HEK293 (cell line): ENCODE data around the gene NSMCE1.

Source experiments
- CTCF ChIA-PET: fragments of 350-600 bp; formaldehyde crosslinking; extraction: SDS; loops from one replicate; lab custom pipeline; 2021; ENCODE audit warnings: antibody characterized with exemption; lab: Yijun Ruan, JAX
- POLR2A ChIA-PET: fragments of 300-600 bp; formaldehyde crosslinking; extraction: SDS; loops from one replicate; lab custom pipeline; 2020; ENCODE audit warnings: antibody characterized with exemption, inconsistent platforms; lab: Yijun Ruan, JAX
- H3K27ac ChIP-seq: fragments of 200-500 bp; sonication (Bioruptor generic); 2 replicates; pipeline ENCODE4 v1.5.1; 2014; ENCODE audit warnings: low read depth, low read length, control low read depth, inconsistent platforms; ENCODE audit errors: extremely low read depth
- H3K36me3 ChIP-seq, 2 experiments: fragments of 200-500 bp in 1 of 2; sonication (Bioruptor generic) in 1 of 2; 1 replicate in 1 of 2; 2 replicates in 1 of 2; pipeline ENCODE4 v1.5.1; 2014 to 2017; ENCODE audit warnings: inconsistent platforms in 2 of 2, low read length in 2 of 2; ENCODE audit not compliant: control insufficient read depth in 2 of 2, insufficient read depth in 1 of 2
- H3K4me1 ChIP-seq: fragments of 200-500 bp; sonication (Bioruptor generic); 2 replicates; pipeline ENCODE4 v1.5.1; 2014; ENCODE audit warnings: mild to moderate bottlenecking, low read length, inconsistent platforms; ENCODE audit not compliant: control insufficient read depth, insufficient read depth
- H3K4me3 ChIP-seq: 2 replicates; pipeline ENCODE4 v1.5.1; 2011; ENCODE audit warnings: low read depth, mild to moderate bottlenecking, control low read depth, low read length, moderate library complexity
- H3K9me3 ChIP-seq: fragments of 200-500 bp; sonication (Bioruptor generic); 2 replicates; pipeline ENCODE4 v1.5.1; 2014; ENCODE audit warnings: low read depth, low read length, inconsistent platforms; ENCODE audit not compliant: control insufficient read depth, insufficient read depth
- GLIS2 ChIP-seq: fragments of 450-650 bp; formaldehyde crosslinking; IDR thresholded peaks from 2 replicates; pipeline ENCODE4 v1.5.1; 2016; ENCODE audit warnings: missing biosample characterization, missing genetic modification characterization
- IKZF3 ChIP-seq: fragments of 450-650 bp; IDR thresholded peaks from 2 replicates; pipeline ENCODE4 v1.5.0; 2018; ENCODE audit warnings: missing biosample characterization, mild to moderate bottlenecking, missing genetic modification characterization, moderate library complexity
- KLF1 ChIP-seq: fragments of 450-650 bp; formaldehyde crosslinking; IDR thresholded peaks from 2 replicates; pipeline ENCODE4 v1.5.1; 2016; ENCODE audit warnings: missing biosample characterization, missing genetic modification characterization
- SALL2 ChIP-seq: fragments of 450-650 bp; formaldehyde crosslinking; IDR thresholded peaks from 2 replicates; pipeline ENCODE4 v1.5.0; 2017; ENCODE audit warnings: missing biosample characterization, mild to moderate bottlenecking, missing genetic modification characterization, borderline replicate concordance
- SETDB1 ChIP-seq: IDR thresholded peaks from one replicate; pipeline ENCODE4 v1.6.1; 2017; ENCODE audit warnings: mild to moderate bottlenecking, low read length, moderate library complexity, mixed read lengths; ENCODE audit not compliant: insufficient read length
- SP7 ChIP-seq: fragments of 450-650 bp; formaldehyde crosslinking; IDR thresholded peaks from 2 replicates; pipeline ENCODE4 v1.5.1; 2016; ENCODE audit warnings: missing biosample characterization, missing genetic modification characterization
- ZBTB48 ChIP-seq: fragments of 450-650 bp; formaldehyde crosslinking; IDR thresholded peaks from 2 replicates; pipeline ENCODE4 v1.5.1; 2016; ENCODE audit warnings: missing biosample characterization, missing genetic modification characterization
- ZFP3 ChIP-seq: fragments of 450-650 bp; formaldehyde crosslinking; IDR thresholded peaks from 2 replicates; pipeline ENCODE4 v1.5.1; 2016; ENCODE audit warnings: low read depth, missing biosample characterization, missing genetic modification characterization
- ZNF112 ChIP-seq: fragments of 450-650 bp; formaldehyde crosslinking; IDR thresholded peaks from 2 replicates; pipeline ENCODE4 v1.5.0; 2017; ENCODE audit warnings: missing biosample characterization, missing genetic modification characterization
- ZNF121 ChIP-seq: fragments of 450-650 bp; formaldehyde crosslinking; IDR thresholded peaks from 2 replicates; pipeline ENCODE4 v1.5.1; 2016; ENCODE audit warnings: missing biosample characterization, missing genetic modification characterization
- ZNF184 ChIP-seq: fragments of 450-650 bp; IDR thresholded peaks from 2 replicates; pipeline ENCODE4 v1.5.1; 2018; ENCODE audit warnings: missing biosample characterization, mild to moderate bottlenecking, missing genetic modification characterization
- ZNF394 ChIP-seq: fragments of 450-650 bp; formaldehyde crosslinking; IDR thresholded peaks from 2 replicates; pipeline ENCODE4 v1.5.1; 2016; ENCODE audit warnings: missing biosample characterization, missing genetic modification characterization, mild to moderate bottlenecking, moderate library complexity, borderline replicate concordance
- ZNF433 ChIP-seq: fragments of 450-650 bp; formaldehyde crosslinking; IDR thresholded peaks from 2 replicates; pipeline ENCODE4 v1.5.1; 2016; ENCODE audit warnings: missing biosample characterization, missing genetic modification characterization, low read depth
- ZNF654 ChIP-seq: fragments of 450-650 bp; formaldehyde crosslinking; IDR thresholded peaks from 2 replicates; pipeline ENCODE4 v1.5.1; 2016; ENCODE audit warnings: low read depth, missing biosample characterization, missing genetic modification characterization
- ZNF658 ChIP-seq: fragments of 450-650 bp; formaldehyde crosslinking; IDR thresholded peaks from 2 replicates; pipeline ENCODE4; 2016; ENCODE audit warnings: missing biosample characterization, missing genetic modification characterization
- ZNF664 ChIP-seq: fragments of 450-650 bp; formaldehyde crosslinking; IDR thresholded peaks from 2 replicates; pipeline ENCODE4 v1.5.1; 2016; ENCODE audit warnings: missing biosample characterization, missing genetic modification characterization
- ZNF785 ChIP-seq: fragments of 450-650 bp; formaldehyde crosslinking; IDR thresholded peaks from 2 replicates; pipeline ENCODE4 v1.5.1; 2016; ENCODE audit warnings: missing biosample characterization, missing genetic modification characterization
- ZNF791 ChIP-seq: fragments of 450-650 bp; formaldehyde crosslinking; IDR thresholded peaks from 2 replicates; pipeline ENCODE4 v1.5.1; 2016; ENCODE audit warnings: missing biosample characterization, missing genetic modification characterization
- TF ChIP-seq, protein P1 (sequence below): fragments of 450-650 bp; formaldehyde crosslinking; IDR thresholded peaks from 2 replicates; pipeline ENCODE4 v1.5.1; 2017; ENCODE audit warnings: missing biosample characterization, missing genetic modification characterization

The NSMCE1 gene

GRCh38 chr16:27242398-27242797 is 26.2 kb downstream of the NSMCE1 start:
- TF ChIP-seq ZNF658 (no peak), ZNF394 (tag by site-specific recombination) (no peak), ZNF112 (no peak), KLF1 (tag by site-specific recombination) (no peak), ZNF184 (tag by site-specific recombination) (no peak), SP7 (tag by site-specific recombination) (no peak), ZNF433 (tag by site-specific recombination) (no peak), ZNF785 (tag by site-specific recombination) (no peak), ZNF664 (tag by site-specific recombination) (no peak), ZNF654 (no peak), ZNF791 (no peak), ZNF121 (tag by site-specific recombination) (no peak), GLIS2 (tag by site-specific recombination) (no peak)
- TF ChIP-seq, protein P1, sequence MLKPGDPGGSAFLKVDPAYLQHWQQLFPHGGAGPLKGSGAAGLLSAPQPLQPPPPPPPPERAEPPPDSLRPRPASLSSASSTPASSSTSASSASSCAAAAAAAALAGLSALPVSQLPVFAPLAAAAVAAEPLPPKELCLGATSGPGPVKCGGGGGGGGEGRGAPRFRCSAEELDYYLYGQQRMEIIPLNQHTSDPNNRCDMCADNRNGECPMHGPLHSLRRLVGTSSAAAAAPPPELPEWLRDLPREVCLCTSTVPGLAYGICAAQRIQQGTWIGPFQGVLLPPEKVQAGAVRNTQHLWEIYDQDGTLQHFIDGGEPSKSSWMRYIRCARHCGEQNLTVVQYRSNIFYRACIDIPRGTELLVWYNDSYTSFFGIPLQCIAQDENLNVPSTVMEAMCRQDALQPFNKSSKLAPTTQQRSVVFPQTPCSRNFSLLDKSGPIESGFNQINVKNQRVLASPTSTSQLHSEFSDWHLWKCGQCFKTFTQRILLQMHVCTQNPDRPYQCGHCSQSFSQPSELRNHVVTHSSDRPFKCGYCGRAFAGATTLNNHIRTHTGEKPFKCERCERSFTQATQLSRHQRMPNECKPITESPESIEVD = no peak
- no peak overlapping the region for H3K4me3 ChIP-seq
- POLR2A ChIA-PET = no interaction called here
- CTCF ChIA-PET = interaction anchor here (1.1 kb wide), 1 partner anchor 125 kb away, joined by 3 read pairs; no protein-coding TSS in a partner anchor
- no peaks in the 10 kb centered on the region for H3K9me3 ChIP-seq
- H3K4me1 ChIP-seq = 0 out of 2 replicates have a peak, but pooled peaks cover 2% of the 10 kb centered on the region
- H3K27ac ChIP-seq = no peak overlapping the region
- H3K36me3 ChIP-seq = no peaks in the 10 kb centered on the region

DNA sequence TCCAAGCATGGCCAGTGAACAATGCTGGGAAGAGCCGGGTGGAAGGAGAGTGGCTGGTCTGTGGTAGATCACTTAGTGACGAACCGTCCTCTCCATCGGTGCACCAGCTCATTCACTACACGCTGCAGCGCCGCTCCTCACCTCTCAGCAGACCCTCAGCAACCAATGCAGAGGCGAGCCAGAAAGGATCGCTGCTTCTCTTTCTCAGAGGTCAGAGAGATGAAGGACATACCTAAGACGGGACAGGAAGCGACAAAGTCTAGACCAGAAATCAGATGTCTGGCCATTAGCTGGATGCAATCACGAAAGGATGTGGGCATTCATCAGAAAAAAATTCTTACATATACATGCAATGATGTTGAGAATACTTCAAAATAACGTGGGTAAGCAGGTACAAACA is 26.9 kb downstream of the NSMCE1 start:
- TF ChIP-seq ZFP3 (tag by site-specific recombination) (no peak), ZBTB48 (no peak), SALL2 (tag by site-specific recombination) (no peak), IKZF3 (tag by site-specific recombination) (no peak), SETDB1 (no peak)
- H3K27ac ChIP-seq = no peak overlapping the region
- H3K4me3 ChIP-seq = no peak overlapping the region
- CTCF ChIA-PET = interaction anchor here (0.7 to 1.1 kb wide), 2 partner anchors 9 to 126 kb away, joined by 3 read pairs; no protein-coding TSS in a partner anchor
- H3K36me3 ChIP-seq = no peaks in the 10 kb centered on the region
- H3K4me1 ChIP-seq = 0 out of 2 replicates have a peak, but pooled peaks cover 2% of the 10 kb centered on the region
- POLR2A ChIA-PET = no interaction called here
- no peaks in the 10 kb centered on the region for H3K9me3 ChIP-seq

DNA sequence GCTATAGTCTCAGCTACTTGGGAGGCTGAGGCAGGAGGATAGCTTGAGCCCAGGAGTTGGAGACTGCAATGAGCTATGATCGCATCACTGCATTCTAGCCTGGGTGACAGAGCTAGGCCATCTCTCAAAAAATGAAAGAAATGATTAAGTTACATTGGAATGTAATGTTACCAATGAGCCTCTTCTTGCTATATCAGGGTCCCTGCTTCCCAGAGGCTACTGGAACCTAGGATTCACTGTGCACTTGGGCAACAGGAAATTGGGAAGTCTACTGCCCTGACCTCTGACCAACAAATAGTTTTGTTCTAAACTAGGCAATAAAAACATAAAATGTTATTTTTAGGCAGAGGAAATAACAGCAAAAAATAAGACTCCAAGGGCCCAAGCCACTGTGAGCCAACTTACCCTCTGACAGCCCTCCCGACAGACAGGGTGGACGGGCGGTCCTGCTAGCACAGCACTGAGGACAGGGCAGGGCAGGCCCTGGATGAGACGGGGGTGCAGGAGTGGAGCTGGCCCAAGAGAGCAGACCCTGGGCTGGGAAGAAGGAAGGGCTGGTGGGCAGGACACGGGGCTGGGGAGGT is 27.5 kb downstream of the NSMCE1 start:
- no peaks in the 10 kb centered on the region for H3K9me3 ChIP-seq
- H3K27ac ChIP-seq = no peak overlapping the region
- no peak for TF ChIP-seq ZNF654
- ChIA-PET POLR2A (no interaction called here), CTCF (interaction anchor here (0.6 to 1.1 kb wide), 3 partner anchors 9 to 126 kb away, joined by 3 read pairs; no protein-coding TSS in a partner anchor)
- H3K4me3 ChIP-seq = no peak overlapping the region
- no peaks in the 10 kb centered on the region for H3K36me3 ChIP-seq
- 0 out of 2 replicates have a peak, but pooled peaks cover 2% of the 10 kb centered on the region for H3K4me1 ChIP-seq
